ENCODE measurements around the gene IRGC. TPM values are rescaled to one million over a fixed set of nuclear protein-coding genes. Genes with fewer than 3 reads are reported as not detected.

IRGC gene
- total RNA-seq, 3 donors from 2014 or later (not counting 1 experiment from before 2014, with no cell fraction given) = not detected

DNA sequence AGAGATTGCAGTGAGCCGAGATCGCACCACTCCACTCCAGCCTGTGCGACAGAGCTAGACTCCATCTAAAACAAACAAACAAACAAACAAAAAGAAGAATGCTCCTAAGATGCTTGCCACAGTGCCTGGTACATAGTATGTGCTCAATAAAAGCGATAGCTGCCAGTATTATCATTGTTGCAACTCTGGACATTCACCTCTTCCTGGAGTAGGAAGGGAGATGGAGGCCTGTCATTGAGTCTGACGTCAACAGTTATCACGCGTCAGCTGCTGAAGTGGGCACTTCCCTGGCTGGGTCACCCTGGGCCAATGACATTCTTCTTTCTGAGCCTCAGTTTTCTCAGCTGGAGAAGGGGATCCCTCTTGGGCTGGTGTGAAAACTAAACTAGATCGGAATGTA, 41.7 kb upstream of the IRGC start:
- peaks cover 15% of the 10 kb centered on the region in 2 donors for H3K4me1 Mint-ChIP-seq
- Histone ChIP-seq H3K4me1 (ENCODE audit: control insufficient read depth, insufficient read depth, low read length) (peaks cover 14% of the 10 kb centered on the region), H3K4me3 (ENCODE audit: low read length) (no peak overlapping the region), H3K27ac (ENCODE audit: low read length) (no peak overlapping the region), H3K9me3 (ENCODE audit: control insufficient read depth, insufficient read depth, low read length) (no peaks in the 10 kb centered on the region), H3K36me3 (ENCODE audit: control insufficient read depth, insufficient read depth, low read length) (no peaks in the 10 kb centered on the region), H3K27me3 (ENCODE audit: control insufficient read depth, insufficient read depth, low read length) (no peaks in the 10 kb centered on the region)
- H3K9me3 Mint-ChIP-seq = no peaks in the 10 kb centered on the region
- DNase-seq (no peak), ATAC-seq (peak in 2 of 3 donors; percentile 32 to 72)
- no peak overlapping the region for H3K27ac Mint-ChIP-seq
- H3K36me3 Mint-ChIP-seq = no peaks in the 10 kb centered on the region
- WGBS (ENCODE audit: insufficient coverage) = 94% methylated on average over 8 of the region's 8 CpGs
- intact Hi-C loops (cut with micrococcal nuclease) = no loop called here
- H3K4me3 Mint-ChIP-seq = no peak overlapping the region
- TF ChIP-seq, protein P1, sequence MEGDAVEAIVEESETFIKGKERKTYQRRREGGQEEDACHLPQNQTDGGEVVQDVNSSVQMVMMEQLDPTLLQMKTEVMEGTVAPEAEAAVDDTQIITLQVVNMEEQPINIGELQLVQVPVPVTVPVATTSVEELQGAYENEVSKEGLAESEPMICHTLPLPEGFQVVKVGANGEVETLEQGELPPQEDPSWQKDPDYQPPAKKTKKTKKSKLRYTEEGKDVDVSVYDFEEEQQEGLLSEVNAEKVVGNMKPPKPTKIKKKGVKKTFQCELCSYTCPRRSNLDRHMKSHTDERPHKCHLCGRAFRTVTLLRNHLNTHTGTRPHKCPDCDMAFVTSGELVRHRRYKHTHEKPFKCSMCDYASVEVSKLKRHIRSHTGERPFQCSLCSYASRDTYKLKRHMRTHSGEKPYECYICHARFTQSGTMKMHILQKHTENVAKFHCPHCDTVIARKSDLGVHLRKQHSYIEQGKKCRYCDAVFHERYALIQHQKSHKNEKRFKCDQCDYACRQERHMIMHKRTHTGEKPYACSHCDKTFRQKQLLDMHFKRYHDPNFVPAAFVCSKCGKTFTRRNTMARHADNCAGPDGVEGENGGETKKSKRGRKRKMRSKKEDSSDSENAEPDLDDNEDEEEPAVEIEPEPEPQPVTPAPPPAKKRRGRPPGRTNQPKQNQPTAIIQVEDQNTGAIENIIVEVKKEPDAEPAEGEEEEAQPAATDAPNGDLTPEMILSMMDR (IDR thresholded peaks at IDR 0.05) = no peak
- peaks cover 0 to 9% of the 10 kb centered on the region in 2 donors for H3K27me3 Mint-ChIP-seq (ENCODE audit: low read depth in 2 of 2)

DNA sequence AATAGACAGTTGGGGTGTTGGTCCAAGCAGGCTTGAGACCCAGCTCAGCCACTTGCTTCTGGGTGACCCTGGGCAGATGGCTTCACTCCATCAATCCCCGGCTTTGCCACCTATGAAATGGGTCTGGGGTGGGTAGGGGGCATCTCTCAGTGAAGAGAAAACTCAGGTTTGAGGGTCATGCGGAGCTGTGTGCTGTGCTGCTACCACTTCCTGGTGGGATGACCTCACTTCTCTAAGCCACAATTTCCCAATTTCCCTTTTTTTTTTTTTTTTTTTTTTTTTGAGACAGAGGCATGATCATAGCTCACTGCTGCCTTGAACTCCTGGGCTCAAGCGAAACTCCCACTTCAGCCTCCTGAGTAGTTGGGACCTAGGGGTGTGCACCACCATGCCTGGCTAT, 41.3 kb upstream of the IRGC start:
- DNase-seq (no peak), ATAC-seq (peak in 2 of 3 donors; percentile 23 to 62)
- Histone ChIP-seq H3K27ac (ENCODE audit: low read length) (no peak overlapping the region), H3K36me3 (ENCODE audit: control insufficient read depth, insufficient read depth, low read length) (no peaks in the 10 kb centered on the region), H3K27me3 (ENCODE audit: control insufficient read depth, insufficient read depth, low read length) (no peaks in the 10 kb centered on the region), H3K9me3 (ENCODE audit: control insufficient read depth, insufficient read depth, low read length) (no peaks in the 10 kb centered on the region), H3K4me3 (ENCODE audit: low read length) (no peak overlapping the region), H3K4me1 (ENCODE audit: control insufficient read depth, insufficient read depth, low read length) (peaks cover 10% of the 10 kb centered on the region)
- H3K4me3 Mint-ChIP-seq = no peak overlapping the region
- H3K27me3 Mint-ChIP-seq (ENCODE audit: low read depth in 2 of 2) = peaks cover 0 to 9% of the 10 kb centered on the region in 2 donors
- no peaks in the 10 kb centered on the region for H3K9me3 Mint-ChIP-seq
- 31% methylated on average over 2 of the region's 3 CpGs for whole genome bisulfite sequencing (ENCODE audit: insufficient coverage)
- no peak overlapping the region for H3K27ac Mint-ChIP-seq
- no peaks in the 10 kb centered on the region for H3K36me3 Mint-ChIP-seq
- TF ChIP-seq, protein P1 (IDR thresholded peaks at IDR 0.05) = no peak
- intact Hi-C loops (cut with micrococcal nuclease) = no loop called here
- H3K4me1 Mint-ChIP-seq = peaks cover 11 to 13% of the 10 kb centered on the region in 2 donors

DNA sequence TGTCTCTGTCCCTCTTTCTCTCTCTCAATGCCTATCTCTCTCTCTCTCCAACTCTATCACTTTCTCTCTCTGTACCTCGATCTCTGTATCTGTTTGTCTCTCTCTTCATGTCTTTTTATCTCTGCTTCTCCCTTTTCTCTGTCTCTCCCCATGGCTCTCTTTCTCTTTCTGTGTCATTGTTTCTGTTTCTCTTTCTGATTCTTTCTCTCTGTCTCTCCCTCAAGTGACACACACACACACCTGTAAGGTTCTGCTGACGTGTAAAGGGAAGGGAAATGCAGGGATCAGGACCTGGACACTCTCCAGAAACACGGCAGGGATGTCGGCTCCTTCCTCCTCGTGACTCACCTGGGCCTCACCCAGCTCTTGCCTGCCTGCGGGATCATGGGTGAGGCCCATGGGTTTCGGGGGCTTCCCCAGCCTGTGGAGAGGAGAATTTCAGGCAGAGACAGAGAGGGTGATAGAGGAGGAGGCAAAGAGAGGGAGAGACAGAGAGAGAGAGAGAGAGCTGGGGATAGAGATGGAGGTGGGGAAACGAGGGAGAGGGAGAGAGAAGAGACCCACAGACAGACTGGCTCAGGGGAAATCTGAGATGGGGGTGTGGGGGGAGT, 40.5 kb upstream of the IRGC start:
- ATAC-seq (no peak), DNase-seq (no peak)
- Mint-ChIP-seq H3K9me3 (no peaks in the 10 kb centered on the region), H3K4me1 (peaks cover 3 to 6% of the 10 kb centered on the region in 2 donors), H3K4me3 (no peak overlapping the region), H3K36me3 (no peaks in the 10 kb centered on the region), H3K27ac (peak overlapping the region in 1 of 2 donors; percentile 4), H3K27me3 (ENCODE audit: low read depth in 2 of 2) (peaks cover 0 to 9% of the 10 kb centered on the region in 2 donors)
- intact Hi-C loops (cut with micrococcal nuclease) = no loop called here
- Histone ChIP-seq H3K27ac (ENCODE audit: low read length) (no peak overlapping the region), H3K4me1 (ENCODE audit: control insufficient read depth, insufficient read depth, low read length) (peaks cover 2% of the 10 kb centered on the region), H3K4me3 (ENCODE audit: low read length) (no peak overlapping the region), H3K9me3 (ENCODE audit: control insufficient read depth, insufficient read depth, low read length) (no peaks in the 10 kb centered on the region), H3K36me3 (ENCODE audit: control insufficient read depth, insufficient read depth, low read length) (no peaks in the 10 kb centered on the region), H3K27me3 (ENCODE audit: control insufficient read depth, insufficient read depth, low read length) (no peaks in the 10 kb centered on the region)
- WGBS (ENCODE audit: insufficient coverage) = 47% methylated on average over 5 of the region's 8 CpGs
- TF ChIP-seq, protein P1 (IDR thresholded peaks at IDR 0.05) = no peak

DNA sequence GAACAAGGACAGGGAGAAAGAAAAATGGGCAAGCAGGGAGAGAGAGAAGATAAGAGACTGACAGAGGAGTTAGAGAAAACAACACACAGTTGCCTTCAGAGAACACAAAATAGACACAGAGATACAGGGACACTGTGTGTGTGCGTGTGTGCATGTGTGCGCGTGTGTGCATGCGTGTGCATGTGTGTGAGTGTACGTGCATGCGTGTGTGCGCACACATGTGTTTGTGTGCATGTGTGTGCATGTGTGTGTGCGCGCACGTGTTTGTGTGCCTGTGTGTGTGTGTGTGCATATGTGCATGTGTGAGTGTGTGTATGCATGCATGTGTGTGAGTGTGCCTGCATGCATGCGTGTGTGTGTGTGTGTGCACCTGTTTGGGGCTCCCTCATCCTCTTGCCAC, 40.0 kb upstream of the IRGC start:
- no peak overlapping the region for H3K27ac Mint-ChIP-seq

More for the DNA sequence above, 40.0 kb upstream of the IRGC start:
- H3K27me3 ChIP-seq (ENCODE audit: control insufficient read depth, insufficient read depth, low read length) = no peaks in the 10 kb centered on the region
- H3K36me3 ChIP-seq (ENCODE audit: control insufficient read depth, insufficient read depth, low read length) = no peaks in the 10 kb centered on the region
- H3K27ac ChIP-seq (ENCODE audit: low read length) = no peak overlapping the region
- H3K4me1 Mint-ChIP-seq = peaks cover 0 to under 1% of the 10 kb centered on the region in 2 donors
- 86% methylated on average over 11 of the region's 11 CpGs for WGBS (ENCODE audit: insufficient coverage)
- TF ChIP-seq, protein P1 (IDR thresholded peaks at IDR 0.05) = no peak
- intact Hi-C loops (cut with micrococcal nuclease) = no loop called here
- no peaks in the 10 kb centered on the region for H3K4me1 ChIP-seq (ENCODE audit: control insufficient read depth, insufficient read depth, low read length)
- H3K9me3 Mint-ChIP-seq = no peaks in the 10 kb centered on the region
- DNase-seq (no peak), ATAC-seq (no peak)
- no peak overlapping the region for H3K4me3 ChIP-seq (ENCODE audit: low read length)
- H3K36me3 Mint-ChIP-seq = no peaks in the 10 kb centered on the region
- H3K27me3 Mint-ChIP-seq (ENCODE audit: low read depth in 2 of 2) = peaks cover 0 to 9% of the 10 kb centered on the region in 2 donors
- H3K9me3 ChIP-seq (ENCODE audit: control insufficient read depth, insufficient read depth, low read length) = no peaks in the 10 kb centered on the region
- H3K4me3 Mint-ChIP-seq = no peak overlapping the region
